Measurements from ENCODE around the gene SLCO3A1.

SLCO3A1 gene

DNA sequence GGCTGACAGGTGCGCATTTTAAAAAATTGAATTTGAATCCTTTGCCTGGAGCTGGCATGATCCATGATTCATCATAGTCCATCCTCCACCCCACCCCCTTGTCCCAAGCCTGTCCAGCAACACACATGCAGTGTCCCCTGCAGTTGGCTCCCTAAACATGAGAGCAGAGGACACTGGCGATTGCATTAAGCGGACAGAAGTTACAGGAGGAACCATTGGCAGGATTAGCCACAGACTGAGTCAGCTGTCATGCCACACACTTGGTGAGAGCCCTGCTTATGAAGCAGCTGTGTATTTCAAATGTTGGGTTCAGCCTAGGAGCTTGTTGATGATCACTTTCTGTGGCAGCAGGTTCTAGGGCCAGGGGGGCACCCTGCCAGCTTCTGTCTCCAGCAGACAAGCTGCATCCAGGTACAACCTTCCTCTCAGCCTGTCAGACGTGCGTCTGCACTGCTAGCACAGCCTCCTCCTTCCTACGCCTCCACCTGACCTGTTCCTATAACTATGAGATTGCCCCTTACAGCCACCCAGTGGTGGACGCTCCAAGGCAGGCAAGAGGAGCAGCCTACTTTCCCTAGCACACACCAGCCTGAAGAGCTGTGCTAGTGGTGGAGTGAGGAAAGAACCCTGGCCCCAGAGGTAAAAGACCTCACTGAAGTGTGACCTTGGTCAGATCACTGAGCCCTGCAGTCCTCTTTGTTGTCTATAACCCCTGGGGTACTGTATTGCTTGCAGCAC, 121.9 kb downstream of the SLCO3A1 start:
- TF ChIP-seq CTCF (IDR thresholded peaks at IDR 0.05; ENCODE audit: low read depth, low read length): no peak

DNA sequence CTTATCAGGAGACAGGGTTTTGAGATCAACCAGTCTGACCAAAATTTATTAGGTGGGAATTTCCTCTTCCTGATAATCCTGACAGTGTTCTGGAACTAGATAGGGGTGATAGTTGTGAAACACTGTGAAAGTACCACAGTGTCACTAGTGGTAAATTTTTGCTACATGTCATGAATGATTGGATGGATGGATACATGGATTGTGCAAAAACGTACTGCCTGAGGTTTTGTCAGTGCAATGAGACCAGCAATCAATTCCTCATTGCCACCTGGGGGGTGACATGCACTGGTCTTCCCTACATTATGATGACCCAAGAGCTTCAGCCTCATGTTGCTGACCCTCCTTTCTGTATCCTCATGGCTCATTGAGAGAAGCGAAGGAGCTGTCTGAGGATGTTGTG, 123.5 kb downstream of the SLCO3A1 start:
- no peak for DNase-seq (ENCODE audit: extremely low read depth, low read depth)
- no peak for TF ChIP-seq CTCF (IDR thresholded peaks at IDR 0.05; ENCODE audit: low read depth, low read length)

More for the DNA sequence above, 121.9 kb downstream of the SLCO3A1 start:
- DNase-seq (ENCODE audit: extremely low read depth, low read depth): no peak

- no peak for TF ChIP-seq CTCF (IDR thresholded peaks at IDR 0.05; ENCODE audit: low read depth, low read length)
- DNase-seq (ENCODE audit: extremely low read depth, low read depth): no peak
These were observed 127.2 kb downstream of the SLCO3A1 start for GRCh38 chr15:91980502-91981267.

DNA sequence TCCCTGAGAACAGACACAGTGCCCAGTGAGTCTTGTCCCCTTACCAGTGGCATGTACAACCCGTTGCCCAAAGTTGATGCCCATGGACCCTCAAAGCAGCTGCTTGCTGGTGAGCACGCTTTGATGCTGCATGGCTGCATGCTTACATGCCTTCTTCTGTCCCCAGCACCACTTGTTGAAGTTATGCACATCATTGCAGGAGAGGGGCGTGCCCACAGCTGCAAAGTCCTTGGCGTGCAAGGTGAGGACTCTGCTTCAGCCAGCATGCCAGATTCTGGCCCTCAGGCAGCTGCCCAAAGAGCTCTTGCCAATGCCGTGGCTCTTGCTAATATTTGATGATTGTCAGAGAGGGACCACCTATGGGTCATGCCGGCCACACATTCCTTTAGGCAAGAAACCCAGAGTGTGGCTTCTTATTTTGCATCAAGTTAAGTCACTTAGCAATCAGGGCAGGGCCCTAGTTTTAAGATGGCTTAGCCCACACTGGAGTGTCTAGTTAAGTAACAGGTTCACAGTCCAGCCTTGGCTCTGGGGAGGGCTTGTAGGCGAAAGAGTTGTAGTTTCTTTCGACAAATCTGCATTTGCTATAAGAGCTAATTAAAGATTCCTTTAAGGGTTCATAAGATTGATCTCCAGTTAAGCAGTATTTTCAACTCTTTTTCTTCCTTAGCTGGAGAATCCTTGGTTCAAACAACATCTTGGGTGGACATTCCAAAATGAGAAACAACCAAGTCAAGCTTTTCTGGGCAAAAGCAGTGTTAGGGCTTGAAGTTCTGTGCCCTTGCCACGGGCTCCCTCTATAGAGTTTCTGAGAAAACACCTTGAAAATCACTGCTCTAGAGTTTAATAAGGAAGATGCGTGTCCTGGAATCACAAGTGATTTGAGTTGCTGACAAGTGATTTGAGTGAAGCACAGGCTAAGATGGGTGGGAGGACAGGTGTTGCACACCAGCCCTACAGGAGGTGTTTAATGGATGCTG, 128.6 kb downstream of the SLCO3A1 start:
- DNase-seq (ENCODE audit: extremely low read depth, low read depth): no peak
- no peak; the same call in 1 of the 2 replicates for TF ChIP-seq CTCF (IDR thresholded peaks at IDR 0.05; ENCODE audit: low read depth, low read length)

DNA sequence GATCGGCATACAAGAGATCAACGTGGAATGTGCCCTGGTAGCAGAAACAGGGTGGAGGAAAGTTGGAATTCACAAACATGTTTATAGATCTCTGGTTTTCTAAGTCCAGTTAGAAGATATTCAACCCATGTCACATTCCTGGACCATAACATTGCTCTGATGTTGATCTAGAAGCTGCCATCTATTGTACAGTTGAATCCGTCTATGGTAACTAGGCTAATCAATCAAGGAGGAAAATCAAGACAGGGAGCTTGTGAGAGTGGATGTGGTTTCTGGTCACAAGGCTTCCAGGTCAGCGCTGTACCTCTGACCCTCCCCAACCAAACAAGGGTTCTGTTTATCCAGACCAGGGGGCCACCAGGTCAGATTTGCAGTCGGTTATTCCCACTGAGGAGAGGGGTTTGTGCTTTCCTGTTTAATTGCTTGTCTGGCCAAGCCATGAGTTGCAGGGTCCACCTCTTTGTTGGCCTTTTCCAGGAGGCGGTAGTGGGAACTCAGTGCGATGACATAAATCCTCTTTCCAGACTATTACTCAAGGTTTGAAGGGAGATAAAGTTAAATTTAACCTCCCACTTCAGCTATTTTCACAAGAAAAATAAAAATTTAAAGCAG, 130.3 kb downstream of the SLCO3A1 start:
- DNase-seq (ENCODE audit: extremely low read depth, low read depth): no peak
- no peak for TF ChIP-seq CTCF (IDR thresholded peaks at IDR 0.05; ENCODE audit: low read depth, low read length)

GRCh38 chr15:91985297-91985696, 131.8 kb downstream of the SLCO3A1 start:
- TF ChIP-seq CTCF (IDR thresholded peaks at IDR 0.05; ENCODE audit: low read depth, low read length): no peak
- DNase-seq (ENCODE audit: extremely low read depth, low read depth): no peak

Measured in AG09319 (cell line).